ENCODE measurements around the gene CDKN3.

The CDKN3 gene

GRCh38 chr14:54353266-54353665, 43.5 kb upstream of the CDKN3 start:
- Histone ChIP-seq H3K36me3 (ENCODE audit: control insufficient read depth in 4 of 4, insufficient read depth in 4 of 4, low read length in 3 of 4) (no peaks in the 10 kb centered on the region), H3K27me3 (replicated peaks in 2 of 5; ENCODE audit: control insufficient read depth in 4 of 5, insufficient read depth in 5 of 5, low read length in 4 of 5) (peaks cover 0 to 13% (median 5%) of the 10 kb centered on the region in 5 experiments), H3K27ac (ENCODE audit: insufficient read depth in 1 of 2, low read depth in 1 of 2, low read length in 2 of 2, poor library complexity in 1 of 2, severe bottlenecking in 2 of 2) (no peak overlapping the region), H3K4me3 (ENCODE audit: control insufficient read depth in 1 of 7, extremely low read depth in 1 of 7, insufficient read depth in 4 of 7, low read depth in 2 of 7, low read length in 6 of 7) (no peak overlapping the region), H3K4me1 (ENCODE audit: control extremely low read depth in 1 of 4, control insufficient read depth in 4 of 4, insufficient read depth in 4 of 4, low read length in 3 of 4) (peaks cover 0 to 11% (median 3%) of the 10 kb centered on the region in 4 experiments), H3K9me3 (ENCODE audit: control extremely low read depth in 1 of 5, control insufficient read depth in 4 of 5, insufficient read depth in 2 of 5, low read depth in 1 of 5, low read length in 4 of 5) (peaks cover 0 to 7% (median 0%) of the 10 kb centered on the region in 5 experiments)
- ChIA-PET CTCF (interaction anchor here (1.2 to 1.4 kb wide), 2 partner anchors 10 to 16 kb away, joined by 3 read pairs; no protein-coding TSS in a partner anchor), POLR2A (no interaction called here)
- no peak for DNase-seq
- 92% methylated on average over 6 of the region's 6 CpGs for whole genome bisulfite sequencing (ENCODE audit: insufficient coverage)

- 73% methylated on average over 2 of the region's 2 CpGs for WGBS (ENCODE audit: insufficient coverage)
- CTCF ChIA-PET, result interaction anchor here (1.0 to 1.4 kb wide), 3 partner anchors 9 to 17 kb away, joined by 3 read pairs; no protein-coding TSS in a partner anchor
- DNase-seq, result no peak
Observed at GRCh38 chr14:54353694-54354093, 43.1 kb upstream of the CDKN3 start.

DNA sequence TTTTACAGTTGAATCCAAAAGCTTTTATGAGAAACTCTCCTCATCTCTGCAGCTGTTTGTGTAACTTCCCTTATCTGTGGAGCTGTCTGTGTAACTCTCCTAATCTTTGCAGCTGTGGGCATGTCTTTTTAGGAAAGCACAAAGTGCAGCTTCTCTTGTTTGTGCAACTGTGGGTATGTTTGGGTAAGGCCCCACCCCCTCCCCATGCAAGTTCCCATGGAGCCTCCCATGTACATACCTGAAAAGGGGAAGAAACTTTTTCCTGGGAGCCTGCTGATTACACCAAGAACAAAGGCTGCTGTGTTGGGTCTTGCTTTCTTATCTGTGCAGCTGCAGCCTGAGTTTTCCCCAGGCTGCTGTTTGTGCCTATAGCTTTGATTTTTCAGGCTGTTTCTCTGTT, 42.7 kb upstream of the CDKN3 start:
- ChIA-PET CTCF (interaction anchor here (0.6 to 1.0 kb wide), 2 partner anchors 9 to 1089 kb away, joined by 3 to 4 read pairs; no protein-coding TSS in a partner anchor), POLR2A (no interaction called here)
- peak in 2 of 3 donors; percentile 46 to 65 for DNase-seq
- H3K27ac ChIP-seq (ENCODE audit: insufficient read depth in 1 of 2, low read depth in 1 of 2, low read length in 2 of 2, poor library complexity in 1 of 2, severe bottlenecking in 2 of 2), result no peak overlapping the region
- no peak overlapping the region for H3K4me3 ChIP-seq (ENCODE audit: control insufficient read depth in 1 of 7, extremely low read depth in 1 of 7, insufficient read depth in 4 of 7, low read depth in 2 of 7, low read length in 6 of 7)
- H3K9me3 ChIP-seq (ENCODE audit: control extremely low read depth in 1 of 5, control insufficient read depth in 4 of 5, insufficient read depth in 2 of 5, low read depth in 1 of 5, low read length in 4 of 5), result peaks cover 0 to 7% (median 0%) of the 10 kb centered on the region in 5 experiments
- no peaks in the 10 kb centered on the region for H3K36me3 ChIP-seq (ENCODE audit: control insufficient read depth in 4 of 4, insufficient read depth in 4 of 4, low read length in 3 of 4)
- H3K27me3 ChIP-seq (replicated peaks in 2 of 5; ENCODE audit: control insufficient read depth in 4 of 5, insufficient read depth in 5 of 5, low read length in 4 of 5), result peaks cover 0 to 7% (median 2%) of the 10 kb centered on the region in 5 experiments
- peaks cover 0 to 11% (median 3%) of the 10 kb centered on the region in 4 experiments for H3K4me1 ChIP-seq (ENCODE audit: control extremely low read depth in 1 of 4, control insufficient read depth in 4 of 4, insufficient read depth in 4 of 4, low read length in 3 of 4)

More at GRCh38 chr14:54353694-54354093, 43.1 kb upstream of the CDKN3 start:
- H3K9me3 ChIP-seq (ENCODE audit: control extremely low read depth in 1 of 5, control insufficient read depth in 4 of 5, insufficient read depth in 2 of 5, low read depth in 1 of 5, low read length in 4 of 5), result peaks cover 0 to 7% (median 0%) of the 10 kb centered on the region in 5 experiments
- H3K36me3 ChIP-seq (ENCODE audit: control insufficient read depth in 4 of 4, insufficient read depth in 4 of 4, low read length in 3 of 4), result no peaks in the 10 kb centered on the region
- peaks cover 0 to 10% (median 4%) of the 10 kb centered on the region in 5 experiments for H3K27me3 ChIP-seq (replicated peaks in 2 of 5; ENCODE audit: control insufficient read depth in 4 of 5, insufficient read depth in 5 of 5, low read length in 4 of 5)
- H3K27ac ChIP-seq (ENCODE audit: insufficient read depth in 1 of 2, low read depth in 1 of 2, low read length in 2 of 2, poor library complexity in 1 of 2, severe bottlenecking in 2 of 2), result no peak overlapping the region
- H3K4me1 ChIP-seq (ENCODE audit: control extremely low read depth in 1 of 4, control insufficient read depth in 4 of 4, insufficient read depth in 4 of 4, low read length in 3 of 4), result peaks cover 0 to 11% (median 3%) of the 10 kb centered on the region in 4 experiments
- POLR2A ChIA-PET, result no interaction called here
- no peak overlapping the region for H3K4me3 ChIP-seq (ENCODE audit: control insufficient read depth in 1 of 7, extremely low read depth in 1 of 7, insufficient read depth in 4 of 7, low read depth in 2 of 7, low read length in 6 of 7)

DNA sequence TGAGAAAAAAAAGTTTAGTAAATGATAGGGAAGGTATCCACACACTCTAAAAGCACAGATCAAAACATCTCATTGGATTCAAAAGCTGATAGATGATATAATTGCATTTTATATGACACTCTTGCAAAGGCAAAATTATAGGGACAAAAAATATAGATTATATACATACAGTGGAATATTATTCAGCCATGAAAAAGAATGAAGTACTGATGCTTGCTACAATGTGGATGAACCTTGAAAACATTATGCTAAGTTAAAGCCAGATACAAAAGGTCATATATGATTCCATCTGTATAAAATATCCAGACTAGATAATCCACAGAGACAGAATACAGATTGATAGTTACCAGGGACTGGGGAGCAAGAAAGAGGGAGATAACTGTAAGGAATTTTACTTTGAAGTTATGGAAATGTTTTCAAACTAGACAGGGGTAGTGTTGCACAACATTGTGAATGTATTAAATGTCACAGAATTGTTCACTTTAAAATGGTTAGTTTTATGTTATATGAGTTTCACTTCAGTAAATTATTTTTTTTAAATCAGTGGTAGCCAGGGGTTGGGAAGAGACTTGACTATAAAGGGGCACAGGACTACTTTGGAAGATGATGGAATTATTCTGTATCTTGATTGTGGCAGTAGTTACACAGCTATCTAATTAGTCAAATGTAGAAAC, 41.7 kb upstream of the CDKN3 start:
- Histone ChIP-seq H3K27ac (ENCODE audit: insufficient read depth in 1 of 2, low read depth in 1 of 2, low read length in 2 of 2, poor library complexity in 1 of 2, severe bottlenecking in 2 of 2) (no peak overlapping the region), H3K36me3 (ENCODE audit: control insufficient read depth in 4 of 4, insufficient read depth in 4 of 4, low read length in 3 of 4) (no peaks in the 10 kb centered on the region), H3K4me1 (ENCODE audit: control extremely low read depth in 1 of 4, control insufficient read depth in 4 of 4, insufficient read depth in 4 of 4, low read length in 3 of 4) (peaks cover 0 to 11% (median 2%) of the 10 kb centered on the region in 4 experiments), H3K9me3 (ENCODE audit: control extremely low read depth in 1 of 5, control insufficient read depth in 4 of 5, insufficient read depth in 2 of 5, low read depth in 1 of 5, low read length in 4 of 5) (peaks cover 0 to 7% (median 0%) of the 10 kb centered on the region in 5 experiments), H3K27me3 (replicated peaks in 2 of 5; ENCODE audit: control insufficient read depth in 4 of 5, insufficient read depth in 5 of 5, low read length in 4 of 5) (peaks cover 0 to 3% (median 0%) of the 10 kb centered on the region in 5 experiments), H3K4me3 (ENCODE audit: control insufficient read depth in 1 of 7, extremely low read depth in 1 of 7, insufficient read depth in 4 of 7, low read depth in 2 of 7, low read length in 6 of 7) (no peak overlapping the region)
- ChIA-PET POLR2A (no interaction called here), CTCF (no interaction called here)
- DNase-seq, result no peak

DNA sequence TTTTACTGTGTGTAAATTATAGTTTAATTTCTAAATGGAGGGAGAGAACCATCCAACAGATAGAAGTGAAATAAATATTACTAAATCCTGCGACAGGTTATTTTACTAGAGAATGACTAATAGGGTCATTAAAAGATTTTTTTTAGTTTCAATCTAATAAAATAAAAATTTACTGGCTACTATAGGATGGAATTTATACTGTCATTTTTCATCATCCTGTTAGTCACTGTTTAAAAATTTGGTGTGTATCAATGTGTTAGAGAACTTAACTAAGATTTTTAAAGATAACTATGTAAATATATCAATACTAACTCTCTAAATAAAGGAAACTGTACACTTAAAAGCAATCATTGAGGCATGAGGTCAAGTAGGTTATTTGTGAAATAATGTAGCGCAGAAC, 41.1 kb upstream of the CDKN3 start:
- Histone ChIP-seq H3K9me3 (ENCODE audit: control extremely low read depth in 1 of 5, control insufficient read depth in 4 of 5, insufficient read depth in 2 of 5, low read depth in 1 of 5, low read length in 4 of 5) (peaks cover 0 to 7% (median 0%) of the 10 kb centered on the region in 5 experiments), H3K4me1 (ENCODE audit: control extremely low read depth in 1 of 4, control insufficient read depth in 4 of 4, insufficient read depth in 4 of 4, low read length in 3 of 4) (peaks cover 0 to 11% (median 2%) of the 10 kb centered on the region in 4 experiments), H3K27ac (ENCODE audit: insufficient read depth in 1 of 2, low read depth in 1 of 2, low read length in 2 of 2, poor library complexity in 1 of 2, severe bottlenecking in 2 of 2) (no peak overlapping the region), H3K27me3 (replicated peaks in 2 of 5; ENCODE audit: control insufficient read depth in 4 of 5, insufficient read depth in 5 of 5, low read length in 4 of 5) (no peaks in the 10 kb centered on the region), H3K36me3 (ENCODE audit: control insufficient read depth in 4 of 4, insufficient read depth in 4 of 4, low read length in 3 of 4) (no peaks in the 10 kb centered on the region), H3K4me3 (ENCODE audit: control insufficient read depth in 1 of 7, extremely low read depth in 1 of 7, insufficient read depth in 4 of 7, low read depth in 2 of 7, low read length in 6 of 7) (no peak overlapping the region)
- WGBS (ENCODE audit: insufficient coverage), result no CpG with 5 or more reads among the region's 2 CpGs
- ChIA-PET POLR2A (no interaction called here), CTCF (interaction anchor here (0.9 to 1.4 kb wide), 2 partner anchors 12 to 128 kb away, joined by 3 to 5 read pairs; no protein-coding TSS in a partner anchor)
- DNase-seq, result no peak

GRCh38 chr14:54356172-54356571, 40.6 kb upstream of the CDKN3 start:
- Histone ChIP-seq H3K27ac (ENCODE audit: insufficient read depth in 1 of 2, low read depth in 1 of 2, low read length in 2 of 2, poor library complexity in 1 of 2, severe bottlenecking in 2 of 2) (no peak overlapping the region), H3K4me1 (ENCODE audit: control extremely low read depth in 1 of 4, control insufficient read depth in 4 of 4, insufficient read depth in 4 of 4, low read length in 3 of 4) (peaks cover 0 to 11% (median 2%) of the 10 kb centered on the region in 4 experiments)
- WGBS (ENCODE audit: insufficient coverage), result 100% methylated on average over 3 of the region's 3 CpGs

GRCh38 chr14:54360667-54361066, 36.1 kb upstream of the CDKN3 start:
- POLR2A ChIA-PET, result no interaction called here
- CTCF ChIA-PET, result no interaction called here
- H3K9me3 ChIP-seq (ENCODE audit: control extremely low read depth in 1 of 5, control insufficient read depth in 4 of 5, insufficient read depth in 2 of 5, low read depth in 1 of 5, low read length in 4 of 5), result no peaks in the 10 kb centered on the region
- 82% methylated on average over 1 of the region's 1 CpG for WGBS (ENCODE audit: insufficient coverage)
- no peak overlapping the region for H3K27ac ChIP-seq (ENCODE audit: insufficient read depth in 1 of 2, low read depth in 1 of 2, low read length in 2 of 2, poor library complexity in 1 of 2, severe bottlenecking in 2 of 2)
- H3K36me3 ChIP-seq (ENCODE audit: control insufficient read depth in 4 of 4, insufficient read depth in 4 of 4, low read length in 3 of 4), result no peaks in the 10 kb centered on the region
- DNase-seq, result no peak
- H3K4me3 ChIP-seq (ENCODE audit: control insufficient read depth in 1 of 7, extremely low read depth in 1 of 7, insufficient read depth in 4 of 7, low read depth in 2 of 7, low read length in 6 of 7), result no peak overlapping the region
- no peaks in the 10 kb centered on the region for H3K27me3 ChIP-seq (replicated peaks in 2 of 5; ENCODE audit: control insufficient read depth in 4 of 5, insufficient read depth in 5 of 5, low read length in 4 of 5)
- peaks cover 0 to 5% (median 4%) of the 10 kb centered on the region in 4 experiments for H3K4me1 ChIP-seq (ENCODE audit: control extremely low read depth in 1 of 4, control insufficient read depth in 4 of 4, insufficient read depth in 4 of 4, low read length in 3 of 4)

More at GRCh38 chr14:54356172-54356571, 40.6 kb upstream of the CDKN3 start:
- H3K27me3 ChIP-seq (replicated peaks in 2 of 5; ENCODE audit: control insufficient read depth in 4 of 5, insufficient read depth in 5 of 5, low read length in 4 of 5), result no peaks in the 10 kb centered on the region
- DNase-seq, result no peak
- POLR2A ChIA-PET, result no interaction called here
- peaks cover 0 to 6% (median 0%) of the 10 kb centered on the region in 5 experiments for H3K9me3 ChIP-seq (ENCODE audit: control extremely low read depth in 1 of 5, control insufficient read depth in 4 of 5, insufficient read depth in 2 of 5, low read depth in 1 of 5, low read length in 4 of 5)
- CTCF ChIA-PET, result interaction anchor here (0.9 to 1.4 kb wide), 2 partner anchors 12 to 127 kb away, joined by 3 to 5 read pairs; no protein-coding TSS in a partner anchor
- no peaks in the 10 kb centered on the region for H3K36me3 ChIP-seq (ENCODE audit: control insufficient read depth in 4 of 4, insufficient read depth in 4 of 4, low read length in 3 of 4)
- no peak overlapping the region for H3K4me3 ChIP-seq (ENCODE audit: control insufficient read depth in 1 of 7, extremely low read depth in 1 of 7, insufficient read depth in 4 of 7, low read depth in 2 of 7, low read length in 6 of 7)

Measured in common myeloid progenitor, CD34-positive (primary cell).